K562 (cell line): ENCODE measurements around the gene ENDOG. TPM values are rescaled to one million over a fixed set of nuclear protein-coding genes. Genes with fewer than 3 reads are reported as not detected.

Experiments used
- FOXP1 ChIP-seq: sonication (generic); formaldehyde crosslinking; IDR thresholded peaks from 2 replicates; pipeline ENCODE4 v1.8.0; 2022; ENCODE audit warnings: mild to moderate bottlenecking, missing genetic modification reagents
- NCOR1 ChIP-seq: fragments of 450-650 bp; IDR thresholded peaks from 2 replicates; pipeline ENCODE4 v1.6.1; 2016; ENCODE audit warnings: mild to moderate bottlenecking, moderate library complexity
- NR1H2 ChIP-seq: sonication (generic); formaldehyde crosslinking; IDR thresholded peaks from 2 replicates; pipeline ENCODE4 v1.4.0; 2020; ENCODE audit warnings: mild to moderate bottlenecking, missing genetic modification reagents
- RBM17 ChIP-seq: fragments of 200-400 bp; formaldehyde crosslinking; IDR thresholded peaks from 2 replicates; pipeline ENCODE4 v1.6.1; 2017; ENCODE audit warnings: low read depth, mild to moderate bottlenecking, low read length, borderline replicate concordance
- polyA plus RNA-seq, 8 experiments: library from polyadenylated mRNA; depleted of rRNA in 4 of 8; stranded (reverse) in 5 of 8; unstranded in 3 of 8; fragments of >200 nt; fragmentation: Nextera tagmentation in 2 of 8; fragmentation: Illumina TruSeq in 1 of 8; extraction: Ambion mirVana in 2 of 8; extraction: Trizol in 1 of 8; gene quantifications; 2 replicates each; pipeline versions ENCODE4 v1.2.1 to v1.2.3, GENCODE V29; 2011 to 2014; ENCODE audit warnings: inconsistent platforms in 1 of 8, missing spikeins in 1 of 8
- total RNA-seq, 7 experiments: library from RNA; depleted of rRNA in 6 of 7; stranded (reverse); fragments of >200 nt in 6 of 7; fragmentation: Illumina TruSeq in 2 of 7; extraction: Trizol in 2 of 7; gene quantifications; 2 replicates each; pipeline versions ENCODE4 v1.2.1 to v1.2.3, GENCODE V29; 2011 to 2021; ENCODE audit warnings: low replicate concordance in 1 of 7
- TF ChIP-seq, protein P1 (sequence below), 3 experiments: fragments of 200-800 bp in 1 of 3; fragments of 250-450 bp in 1 of 3; fragments of 450-650 bp in 1 of 3; sonication (Bioruptor Pico) in 1 of 3; sonication (Bioruptor generic) in 1 of 3; formaldehyde crosslinking in 1 of 3; IDR thresholded peaks; 2 replicates each; pipeline versions ENCODE4 v1.6.1 to v1.8.0; 2016 to 2022; ENCODE audit warnings: mild to moderate bottlenecking in 2 of 3, missing genetic modification characterization in 2 of 3, missing compliant biosample characterization in 1 of 3, moderate library complexity in 1 of 3
- TF ChIP-seq, protein P2 (sequence below): sonication (generic); formaldehyde crosslinking; IDR thresholded peaks from 2 replicates; pipeline ENCODE4 v1.8.1; 2023; ENCODE audit warnings: mild to moderate bottlenecking, missing genetic modification reagents

ENDOG gene
- total and polyA plus RNA-seq, 9 of the 15 experiments (the other 6 are each of a cell fraction or from before 2014, with no cell fraction given) = 1.2 to 91.0 (median 25.5) TPM

DNA sequence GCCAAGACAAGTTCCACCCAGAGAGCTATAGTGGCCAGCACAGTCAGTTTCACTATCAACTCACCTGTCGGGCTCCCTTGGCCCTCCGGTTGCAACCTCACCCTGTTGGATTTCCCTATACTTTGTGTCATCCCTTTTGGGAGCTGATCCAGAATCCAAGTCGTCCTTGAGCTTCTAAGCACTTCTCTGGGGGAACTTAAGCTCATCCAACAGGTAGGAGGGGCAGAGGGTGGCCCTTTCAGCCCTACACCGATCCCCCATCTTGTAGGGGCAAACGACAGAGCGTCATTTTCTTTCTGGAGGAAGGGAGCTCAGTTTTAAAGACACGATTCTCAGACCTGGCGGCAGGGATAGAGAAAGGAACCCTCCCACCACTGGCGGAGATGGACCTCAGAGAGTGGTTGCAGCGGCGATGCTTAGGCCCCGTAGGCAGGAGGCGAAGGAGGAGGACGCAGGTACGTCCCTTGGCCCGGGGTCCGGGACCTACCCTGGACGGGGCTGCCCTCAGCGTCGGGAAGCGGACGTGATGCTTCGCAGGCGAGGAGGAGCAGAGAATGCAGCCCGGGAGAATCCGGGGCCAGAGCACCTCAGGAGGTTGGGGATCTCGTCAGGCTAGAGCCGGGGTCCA, 47.1 kb upstream of the ENDOG start (continued):
- TF ChIP-seq, protein P1, sequence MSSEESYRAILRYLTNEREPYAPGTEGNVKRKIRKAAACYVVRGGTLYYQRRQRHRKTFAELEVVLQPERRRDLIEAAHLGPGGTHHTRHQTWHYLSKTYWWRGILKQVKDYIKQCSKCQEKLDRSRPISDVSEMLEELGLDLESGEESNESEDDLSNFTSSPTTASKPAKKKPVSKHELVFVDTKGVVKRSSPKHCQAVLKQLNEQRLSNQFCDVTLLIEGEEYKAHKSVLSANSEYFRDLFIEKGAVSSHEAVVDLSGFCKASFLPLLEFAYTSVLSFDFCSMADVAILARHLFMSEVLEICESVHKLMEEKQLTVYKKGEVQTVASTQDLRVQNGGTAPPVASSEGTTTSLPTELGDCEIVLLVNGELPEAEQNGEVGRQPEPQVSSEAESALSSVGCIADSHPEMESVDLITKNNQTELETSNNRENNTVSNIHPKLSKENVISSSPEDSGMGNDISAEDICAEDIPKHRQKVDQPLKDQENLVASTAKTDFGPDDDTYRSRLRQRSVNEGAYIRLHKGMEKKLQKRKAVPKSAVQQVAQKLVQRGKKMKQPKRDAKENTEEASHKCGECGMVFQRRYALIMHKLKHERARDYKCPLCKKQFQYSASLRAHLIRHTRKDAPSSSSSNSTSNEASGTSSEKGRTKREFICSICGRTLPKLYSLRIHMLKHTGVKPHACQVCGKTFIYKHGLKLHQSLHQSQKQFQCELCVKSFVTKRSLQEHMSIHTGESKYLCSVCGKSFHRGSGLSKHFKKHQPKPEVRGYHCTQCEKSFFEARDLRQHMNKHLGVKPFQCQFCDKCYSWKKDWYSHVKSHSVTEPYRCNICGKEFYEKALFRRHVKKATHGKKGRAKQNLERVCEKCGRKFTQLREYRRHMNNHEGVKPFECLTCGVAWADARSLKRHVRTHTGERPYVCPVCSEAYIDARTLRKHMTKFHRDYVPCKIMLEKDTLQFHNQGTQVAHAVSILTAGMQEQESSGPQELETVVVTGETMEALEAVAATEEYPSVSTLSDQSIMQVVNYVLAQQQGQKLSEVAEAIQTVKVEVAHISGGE (CRISPR knock-in tag; IDR thresholded peaks at IDR 0.05) = 0 out of 6 replicates have a peak, but pooled peaks of 1 of the 3 experiments have one; percentile 89
- no peak for TF ChIP-seq NCOR1
- TF ChIP-seq RBM17 = no peak
- TF ChIP-seq, protein P2, sequence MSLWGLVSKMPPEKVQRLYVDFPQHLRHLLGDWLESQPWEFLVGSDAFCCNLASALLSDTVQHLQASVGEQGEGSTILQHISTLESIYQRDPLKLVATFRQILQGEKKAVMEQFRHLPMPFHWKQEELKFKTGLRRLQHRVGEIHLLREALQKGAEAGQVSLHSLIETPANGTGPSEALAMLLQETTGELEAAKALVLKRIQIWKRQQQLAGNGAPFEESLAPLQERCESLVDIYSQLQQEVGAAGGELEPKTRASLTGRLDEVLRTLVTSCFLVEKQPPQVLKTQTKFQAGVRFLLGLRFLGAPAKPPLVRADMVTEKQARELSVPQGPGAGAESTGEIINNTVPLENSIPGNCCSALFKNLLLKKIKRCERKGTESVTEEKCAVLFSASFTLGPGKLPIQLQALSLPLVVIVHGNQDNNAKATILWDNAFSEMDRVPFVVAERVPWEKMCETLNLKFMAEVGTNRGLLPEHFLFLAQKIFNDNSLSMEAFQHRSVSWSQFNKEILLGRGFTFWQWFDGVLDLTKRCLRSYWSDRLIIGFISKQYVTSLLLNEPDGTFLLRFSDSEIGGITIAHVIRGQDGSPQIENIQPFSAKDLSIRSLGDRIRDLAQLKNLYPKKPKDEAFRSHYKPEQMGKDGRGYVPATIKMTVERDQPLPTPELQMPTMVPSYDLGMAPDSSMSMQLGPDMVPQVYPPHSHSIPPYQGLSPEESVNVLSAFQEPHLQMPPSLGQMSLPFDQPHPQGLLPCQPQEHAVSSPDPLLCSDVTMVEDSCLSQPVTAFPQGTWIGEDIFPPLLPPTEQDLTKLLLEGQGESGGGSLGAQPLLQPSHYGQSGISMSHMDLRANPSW (CRISPR knock-in tag) = 0 out of 2 replicates have a peak, but pooled peaks have one; percentile 56
- 0 out of 2 replicates have a peak, but pooled peaks have one; percentile 15 for TF ChIP-seq FOXP1
- 0 out of 2 replicates have a peak, but pooled peaks have one; percentile 4 for TF ChIP-seq NR1H2 (CRISPR knock-in tag)
